ENCODE results near the gene PMEL. TPM values are rescaled to one million over a fixed set of nuclear protein-coding genes. Genes with fewer than 3 reads are reported as not detected.

The PMEL gene
- 0.44 and 0.68 TPM in 2 replicates for total RNA-seq

DNA sequence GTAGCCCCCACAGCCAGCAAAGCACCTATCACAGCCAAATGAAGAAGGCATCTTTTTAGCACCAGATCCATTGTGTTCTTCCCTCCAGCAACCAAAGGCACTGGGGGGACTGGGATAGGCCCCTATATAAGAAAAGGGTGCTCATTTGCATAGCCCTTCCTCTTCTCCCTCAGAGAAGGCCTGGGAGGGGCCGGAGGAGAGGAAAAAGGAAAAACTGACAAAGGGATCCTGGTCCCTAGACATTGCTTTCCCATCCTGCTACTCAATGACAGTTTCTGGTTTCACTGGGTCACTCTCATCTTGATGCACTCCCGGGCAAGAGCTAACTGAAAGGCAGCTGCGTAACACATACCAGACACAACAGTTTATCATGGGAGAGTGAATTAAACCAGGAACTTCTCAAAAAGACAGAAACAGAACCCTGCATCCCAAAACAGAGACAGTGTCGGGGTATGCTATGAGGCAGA is at the start of gene PMEL:
TSS of gene PMEL (minus strand) at position 102 of the 467 bp plus-strand sequence. CDS start at position 71, 31 bp downstream.

DNA sequence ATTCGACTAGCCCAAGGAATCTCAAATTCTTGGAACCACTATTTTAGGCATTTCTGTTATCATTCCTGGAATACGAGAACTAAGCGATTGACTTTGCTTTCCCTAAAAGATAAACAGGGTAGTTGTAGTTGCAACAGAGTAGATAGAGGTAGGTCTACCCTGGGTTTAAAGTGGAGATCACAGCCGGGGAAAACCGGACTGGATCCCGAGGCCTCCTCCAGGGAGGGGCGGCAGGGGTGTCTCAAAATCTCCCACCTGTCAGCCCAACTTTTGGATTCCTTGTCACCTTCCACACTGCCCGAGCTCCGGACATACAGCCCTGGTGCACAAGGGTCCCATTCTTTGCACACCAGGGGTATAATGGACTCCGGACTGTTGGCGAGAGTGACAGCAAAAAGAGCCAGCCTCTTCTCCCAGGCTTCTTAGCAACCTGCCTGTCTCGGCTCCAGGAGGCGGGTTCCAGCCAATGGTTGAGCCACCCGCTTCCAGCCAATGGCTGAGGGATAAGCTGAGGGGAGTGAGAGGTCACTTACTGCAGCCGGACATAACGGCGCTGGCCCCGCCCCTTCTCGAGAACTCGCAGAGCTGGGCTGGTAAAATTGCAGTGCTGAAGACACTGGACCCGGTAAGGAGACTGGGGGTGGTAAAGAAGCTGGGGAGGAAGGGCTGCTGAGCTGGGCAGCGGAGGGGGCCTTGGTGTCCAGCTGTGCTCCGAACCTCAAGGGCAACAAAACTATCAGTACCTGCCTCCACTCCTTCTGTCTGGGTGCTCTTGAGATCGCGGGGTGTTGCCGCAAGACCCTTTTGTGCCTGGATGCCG is 31.1 kb upstream of the PMEL start, which contains the start of gene SUOX:
TSS of gene SUOX (plus strand) at position 562 of the 820 bp plus-strand sequence. CDS start 4,946 bp downstream, outside the sequence.

DNA sequence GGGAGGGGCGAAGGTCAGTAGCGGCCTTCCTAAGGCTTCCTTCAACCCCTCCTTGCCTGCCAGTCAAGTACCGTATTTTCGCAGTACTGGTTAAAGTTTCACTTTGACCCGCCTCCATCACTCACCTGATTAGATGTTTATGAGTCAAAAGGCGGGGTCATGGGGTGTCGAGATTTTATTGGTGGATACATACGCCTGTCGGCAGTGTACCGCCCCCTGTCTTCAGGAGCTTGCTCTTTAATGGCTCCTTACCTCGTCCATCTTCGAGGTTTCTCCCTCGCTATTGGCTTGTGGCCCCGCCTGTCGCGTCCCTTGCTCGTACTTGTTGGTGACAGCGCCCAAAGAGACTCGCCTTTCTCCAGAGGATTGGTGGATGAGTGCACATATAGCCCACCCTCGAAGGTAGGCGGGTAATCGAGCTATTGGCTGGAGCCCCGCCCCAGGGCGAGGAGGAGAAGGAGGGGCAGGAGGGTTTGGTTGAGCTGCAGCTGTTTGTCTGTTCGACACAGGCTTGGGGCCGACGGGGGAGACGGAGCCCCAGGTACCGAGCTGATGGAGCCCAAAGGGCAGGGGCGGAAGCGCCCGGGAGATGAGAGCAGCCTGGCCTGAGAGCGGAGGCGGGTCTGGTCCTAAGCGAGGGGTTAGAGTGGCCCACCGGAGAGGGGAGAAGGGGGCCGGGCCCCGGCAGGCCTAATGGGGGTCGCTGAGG is 7.9 kb upstream of the PMEL start, which contains the start of gene RAB5B:
TSS of gene RAB5B (plus strand) at position 480 of the 709 bp plus-strand sequence. CDS start 12,883 bp downstream, outside the sequence.

GRCh38 chr12:55966408-55967281 is 803 bp upstream of the PMEL start, which contains the start of gene CDK2:
Gene CDK2, plus strand, starts transcription at chr12:55966830. Its CDS starts 179 bp downstream, at chr12:55967009.

DNA sequence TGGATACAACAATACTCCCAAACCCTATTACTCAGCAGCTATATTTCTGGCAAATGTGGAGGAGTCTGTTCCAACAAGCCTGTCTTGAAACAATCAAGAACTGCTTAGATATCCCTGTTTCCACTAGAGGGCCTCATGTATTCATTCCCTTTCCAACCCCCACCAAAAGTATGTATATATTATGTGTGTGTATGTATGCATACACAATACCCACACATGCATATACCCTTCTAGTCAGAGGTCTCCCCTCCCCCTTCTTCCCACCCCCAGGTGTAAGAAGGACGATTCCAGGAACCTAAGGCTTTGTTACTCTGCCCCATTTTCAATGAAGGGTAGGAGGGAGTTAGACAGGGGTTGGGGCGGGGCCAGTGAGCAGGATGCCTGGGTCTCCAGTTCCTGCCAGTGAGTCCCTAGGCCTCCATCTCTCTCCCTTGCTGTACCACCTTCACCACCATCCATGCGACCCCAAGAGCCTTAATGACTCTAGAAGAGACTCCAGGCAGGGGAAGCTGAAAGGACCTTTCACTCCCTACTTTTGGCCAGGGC is 35.0 kb downstream of the PMEL start, which contains the start of gene DGKA:
TSS of gene DGKA (plus strand) at position 392 of the 546 bp plus-strand sequence. CDS start 5,342 bp downstream, outside the sequence.

GRCh38 chr12:55927588-55928502 is 38.0 kb downstream of the PMEL start, which contains the start of gene PYM1:
Gene PYM1, minus strand, starts transcription at chr12:55927894. Its CDS starts 133 bp downstream, at chr12:55927761.

Other genes starting within 250 kb of the PMEL start
- gene BLOC1S1, start 250.0 kb downstream of the PMEL start, total RNA-seq, result 128 and 131 TPM in 2 replicates
- gene RDH5, start 245.6 kb downstream of the PMEL start, total RNA-seq, result 33.4 and 34.8 TPM in 2 replicates
- 1,975 and 2,145 TPM in 2 replicates for gene CD63, start 237.0 kb downstream of the PMEL start, total RNA-seq
- 6.6 and 8.2 TPM in 2 replicates for gene GDF11, start 222.9 kb downstream of the PMEL start, total RNA-seq
- gene SARNP, start 148.3 kb downstream of the PMEL start, total RNA-seq, result 62.7 and 67.1 TPM in 2 replicates
- 8.5 and 15.4 TPM in 2 replicates for gene ORMDL2, start 148.0 kb downstream of the PMEL start, total RNA-seq
- 27.6 and 32.8 TPM in 2 replicates for gene DNAJC14, start 136.5 kb downstream of the PMEL start, total RNA-seq
- 36.8 and 37.2 TPM in 2 replicates for gene MMP19, start 123.1 kb downstream of the PMEL start, total RNA-seq
- 24.9 and 29.9 TPM in 2 replicates for gene PYM1, start 38.1 kb downstream of the PMEL start, total RNA-seq
- gene DGKA, start 34.9 kb downstream of the PMEL start, total RNA-seq, result 39.6 and 47.5 TPM in 2 replicates
- 5.7 and 10.3 TPM in 2 replicates for gene CDK2, start 788 bp upstream of the PMEL start, total RNA-seq
- gene RAB5B, start 8.0 kb upstream of the PMEL start, total RNA-seq, result 60.3 and 66.4 TPM in 2 replicates
- 13.0 and 18.5 TPM in 2 replicates for gene SUOX, start 31.2 kb upstream of the PMEL start, total RNA-seq
- 2.6 and 4.5 TPM in 2 replicates for gene IKZF4, start 55.0 kb upstream of the PMEL start, total RNA-seq
- 317 and 566 TPM in 2 replicates for gene RPS26, start 75.9 kb upstream of the PMEL start, total RNA-seq
- gene ERBB3, start 114.1 kb upstream of the PMEL start, total RNA-seq, result 0.39 TPM in 1 of 2 replicates, not detected in the other
- gene PA2G4, start 138.5 kb upstream of the PMEL start, total RNA-seq, result 72.1 and 74.9 TPM in 2 replicates
- gene RPL41, start 150.6 kb upstream of the PMEL start, total RNA-seq, result 2,429 and 4,110 TPM in 2 replicates
- gene ZC3H10, start 152.2 kb upstream of the PMEL start, total RNA-seq, result 3.8 and 4.0 TPM in 2 replicates
- 112 and 122 TPM in 2 replicates for gene ESYT1, start 162.2 kb upstream of the PMEL start, total RNA-seq
- 52.9 and 103 TPM in 2 replicates for gene MYL6B, start 186.5 kb upstream of the PMEL start, total RNA-seq
- gene MYL6, start 192.3 kb upstream of the PMEL start, total RNA-seq, result 1,038 TPM in 2 replicates
- 51.1 and 58.5 TPM in 2 replicates for gene SMARCC2, start 223.4 kb upstream of the PMEL start, total RNA-seq